ENCODE measurements around the gene CLIC4. TPM values are rescaled to one million over a fixed set of nuclear protein-coding genes. Genes with fewer than 3 reads are reported as not detected.

The CLIC4 gene
- total and polyA plus RNA-seq, 2 experiments from 2014 or later, result 136 to 361 TPM

GRCh38 chr1:24841593-24841992 lies 96.3 kb downstream of the CLIC4 start:
- Histone ChIP-seq H3K27ac (no peak overlapping the region), H3K4me3 (no peak overlapping the region), H3K4me1 (ENCODE audit: low read depth) (no peaks in the 10 kb centered on the region), H3K9me3 (ENCODE audit: low read depth) (no peaks in the 10 kb centered on the region), H3K27me3 (no peaks in the 10 kb centered on the region), H3K36me3 (peaks cover 36% of the 10 kb centered on the region)
- no peak for DNase-seq (ENCODE audit: low read depth in 1 of 2, low spot score in 1 of 2)
- no peak for TF ChIP-seq CTCF (IDR thresholded peaks at IDR 0.05; ENCODE audit: low read depth, low read length)

GRCh38 chr1:24846671-24847070 lies 101.4 kb downstream of the CLIC4 start:
- TF ChIP-seq CTCF (IDR thresholded peaks at IDR 0.05; ENCODE audit: low read depth, low read length), result no peak
- Histone ChIP-seq H3K36me3 (peaks cover 16% of the 10 kb centered on the region), H3K9me3 (ENCODE audit: low read depth) (no peaks in the 10 kb centered on the region), H3K4me3 (no peak overlapping the region), H3K27ac (no peak overlapping the region), H3K4me1 (ENCODE audit: low read depth) (peaks cover 4% of the 10 kb centered on the region), H3K27me3 (no peaks in the 10 kb centered on the region)
- DNase-seq (ENCODE audit: low read depth in 1 of 2, low spot score in 1 of 2), result no peak

GRCh38 chr1:24847995-24848881 lies 103.0 kb downstream of the CLIC4 start:
- Histone ChIP-seq H3K9me3 (ENCODE audit: low read depth) (no peaks in the 10 kb centered on the region), H3K4me1 (ENCODE audit: low read depth) (peaks cover 4% of the 10 kb centered on the region), H3K27me3 (no peaks in the 10 kb centered on the region), H3K36me3 (peaks cover 7% of the 10 kb centered on the region), H3K4me3 (peak overlapping the region; percentile 36), H3K27ac (no peak overlapping the region)
- peak; percentile 90 for TF ChIP-seq CTCF (IDR thresholded peaks at IDR 0.05; ENCODE audit: low read depth, low read length)
- DNase-seq (ENCODE audit: low read depth in 1 of 2, low spot score in 1 of 2), result peak; percentile 92 to 95

- peak; percentile 19 for TF ChIP-seq CTCF (IDR thresholded peaks at IDR 0.05; ENCODE audit: low read depth, low read length)
- H3K9me3 ChIP-seq (ENCODE audit: low read depth), result no peaks in the 10 kb centered on the region
Measured at GRCh38 chr1:24849672-24850295, 104.5 kb downstream of the CLIC4 start.

GRCh38 chr1:24850328-24850920 lies 105.2 kb downstream of the CLIC4 start:
- H3K27me3 ChIP-seq, result no peaks in the 10 kb centered on the region
- H3K9me3 ChIP-seq (ENCODE audit: low read depth), result no peaks in the 10 kb centered on the region
- H3K4me1 ChIP-seq (ENCODE audit: low read depth), result peaks cover 4% of the 10 kb centered on the region
- DNase-seq (ENCODE audit: low read depth in 1 of 2, low spot score in 1 of 2), result peak in 1 of 2 donors; percentile 47
- H3K27ac ChIP-seq, result no peak overlapping the region
- no peak overlapping the region for H3K4me3 ChIP-seq
- no peaks in the 10 kb centered on the region for H3K36me3 ChIP-seq
- TF ChIP-seq CTCF (IDR thresholded peaks at IDR 0.05; ENCODE audit: low read depth, low read length), result no peak

More at GRCh38 chr1:24849672-24850295, 104.5 kb downstream of the CLIC4 start:
- H3K4me1 ChIP-seq (ENCODE audit: low read depth), result peaks cover 4% of the 10 kb centered on the region
- no peak overlapping the region for H3K27ac ChIP-seq
- no peak overlapping the region for H3K4me3 ChIP-seq
- no peaks in the 10 kb centered on the region for H3K27me3 ChIP-seq
- DNase-seq (ENCODE audit: low read depth in 1 of 2, low spot score in 1 of 2), result peak; percentile 45 to 55
- peaks cover 1% of the 10 kb centered on the region for H3K36me3 ChIP-seq

Measured in cardiac muscle cell (in vitro differentiated cells and primary cell).